ENCODE measurements around the gene NPTX2.
A peak's percentile ranks its signal among the peaks of the same experiment; 100 is the strongest.

NPTX2 gene

DNA sequence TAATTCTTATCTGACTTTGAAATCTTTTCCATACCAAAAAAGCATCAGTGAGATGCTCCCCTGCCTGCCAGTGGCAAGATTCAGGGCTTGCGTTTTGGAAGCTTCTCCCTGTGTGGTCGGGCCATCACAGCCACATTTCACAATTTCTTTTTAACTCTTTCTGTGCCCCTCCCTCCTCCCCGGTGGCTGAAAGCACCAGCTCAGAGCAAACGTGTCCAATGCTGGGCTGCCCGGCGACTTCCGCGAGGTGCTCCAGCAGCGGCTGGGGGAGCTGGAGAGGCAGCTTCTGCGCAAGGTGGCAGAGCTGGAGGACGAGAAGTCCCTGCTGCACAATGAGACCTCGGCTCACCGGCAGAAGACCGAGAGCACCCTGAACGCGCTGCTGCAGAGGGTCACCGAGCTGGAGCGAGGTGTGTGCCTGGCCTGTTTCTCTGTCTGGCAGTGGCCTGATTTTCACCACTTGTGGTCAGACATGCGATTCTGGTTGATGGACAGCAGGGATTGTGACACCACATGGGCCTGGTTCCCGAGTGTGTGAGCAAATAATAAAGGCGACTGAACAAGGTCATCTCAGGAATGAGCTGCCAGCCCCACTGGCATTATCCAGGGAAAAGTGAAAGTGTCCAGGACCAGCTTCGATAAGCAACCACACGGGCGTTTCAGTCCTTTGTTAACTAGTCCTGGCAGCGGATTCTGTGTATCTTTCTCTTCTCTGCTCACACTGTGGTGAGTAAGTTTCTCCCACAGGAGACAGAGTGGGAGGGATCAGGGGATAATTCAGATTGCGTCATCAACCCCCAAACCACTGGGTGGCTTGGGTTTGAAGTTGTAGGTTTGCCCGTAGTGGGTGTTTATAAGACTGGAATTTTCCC, 2.6 kb downstream of the NPTX2 start:
- no peak for DNase-seq

DNA sequence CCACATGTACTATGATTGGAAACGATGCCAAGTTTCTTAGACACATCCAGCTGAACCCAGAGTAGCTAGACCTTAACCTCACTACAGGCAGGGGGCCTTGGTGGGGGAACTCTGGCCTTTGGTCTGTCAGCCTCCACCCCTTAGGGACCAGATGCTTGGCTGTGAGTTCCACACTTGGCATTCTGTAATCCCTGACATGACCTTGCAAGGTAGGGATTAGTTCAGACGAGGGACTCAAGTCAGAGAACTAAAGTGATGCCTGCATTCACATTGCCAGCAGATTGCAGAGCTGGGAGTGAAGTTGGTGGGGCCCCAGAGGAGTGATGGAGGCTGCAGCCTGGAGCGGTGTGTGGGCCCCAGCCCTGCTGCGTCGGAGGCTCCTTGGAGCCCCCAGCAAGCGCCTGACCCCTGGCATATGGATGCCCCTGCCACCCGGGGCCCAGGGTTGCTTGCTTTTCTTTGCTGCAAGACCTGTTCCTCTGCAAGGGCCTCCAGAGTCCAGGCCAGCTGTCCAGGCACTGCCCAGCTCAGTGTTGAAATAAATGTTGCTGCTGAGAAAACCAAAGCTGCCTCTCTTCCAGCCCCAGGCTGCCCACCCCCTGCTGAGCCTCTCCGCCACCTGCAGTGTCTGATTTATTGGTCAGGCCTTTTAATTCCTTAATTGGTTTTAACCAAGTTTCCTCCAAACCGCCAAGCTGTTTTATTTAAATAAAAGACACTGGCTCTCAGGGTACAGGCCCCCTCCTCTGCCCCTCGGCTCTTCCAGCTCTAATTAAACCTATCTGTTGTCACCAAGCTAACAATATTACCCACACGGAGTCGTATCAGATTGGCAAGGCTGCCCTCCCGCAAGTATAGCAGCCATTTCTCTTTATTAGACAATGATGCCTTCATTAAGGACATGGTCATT, 4.7 kb downstream of the NPTX2 start:
- no peak for DNase-seq

DNA sequence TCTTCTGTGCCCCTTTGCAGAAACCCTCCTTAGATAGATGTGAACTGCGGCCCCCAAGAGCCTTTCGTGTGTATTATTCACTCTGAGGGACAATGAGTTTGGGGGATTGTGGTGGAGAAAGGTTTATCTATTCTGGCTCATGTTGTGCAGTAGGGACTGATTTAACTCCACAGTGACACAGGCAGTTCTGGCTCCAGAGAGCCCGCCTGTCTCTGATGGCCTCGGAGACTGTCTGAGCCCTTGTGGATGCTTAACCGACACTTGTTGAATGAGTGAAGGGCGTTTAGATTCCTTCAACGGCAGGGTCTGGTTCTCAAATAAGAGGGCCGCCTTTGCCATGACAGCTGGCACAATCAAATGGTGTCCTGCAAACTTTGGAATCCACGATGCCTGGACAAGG, 5.8 kb downstream of the NPTX2 start:
- no peak for DNase-seq

- no peak for DNase-seq
Measured at GRCh38 chr7:98624846-98625420, 7.8 kb downstream of the NPTX2 start.

DNA sequence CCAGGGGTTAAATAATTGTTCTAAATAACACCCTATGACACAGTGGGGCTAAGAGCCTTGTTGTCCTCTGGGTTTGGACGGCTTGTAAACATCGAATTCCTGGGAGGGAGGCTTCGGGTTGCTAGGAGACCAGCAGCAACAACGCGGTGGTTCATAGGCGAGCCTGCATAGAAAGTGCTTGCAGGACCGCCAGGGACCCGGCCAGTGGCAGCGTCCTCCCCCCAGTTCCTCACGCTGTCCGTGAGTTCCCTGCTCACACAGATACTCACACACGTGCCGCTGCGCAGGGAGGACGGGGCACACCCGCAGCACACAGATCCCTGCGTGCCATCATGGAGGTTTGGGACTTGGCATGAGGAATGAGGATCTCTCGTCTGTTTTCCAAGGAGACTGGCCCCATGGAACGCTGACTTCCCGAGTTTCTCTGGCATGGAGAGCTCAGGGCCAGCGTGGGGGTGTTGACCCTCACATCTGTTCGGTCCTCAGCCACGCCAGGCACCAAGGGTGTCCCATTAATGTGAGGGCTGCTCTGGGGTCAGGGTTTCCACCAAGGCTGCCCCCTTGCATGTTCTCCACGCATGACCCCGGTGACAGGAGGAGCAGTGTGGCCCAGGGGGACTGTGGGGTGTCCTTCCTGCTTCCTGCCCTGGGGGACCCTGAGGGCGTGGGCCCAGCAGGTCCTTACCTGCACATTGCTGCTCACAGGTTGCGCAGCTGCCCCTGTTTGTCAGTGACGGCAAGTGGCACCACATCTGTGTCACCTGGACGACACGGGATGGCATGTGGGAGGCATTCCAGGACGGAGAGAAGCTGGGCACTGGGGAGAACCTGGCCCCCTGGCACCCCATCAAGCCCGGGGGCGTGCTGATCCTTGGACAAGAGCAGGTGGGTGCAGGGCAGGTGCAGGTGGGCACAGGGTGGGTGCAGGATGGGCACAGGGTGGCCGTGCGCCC, 9.7 kb downstream of the NPTX2 start:
- DNase-seq: no peak

DNA sequence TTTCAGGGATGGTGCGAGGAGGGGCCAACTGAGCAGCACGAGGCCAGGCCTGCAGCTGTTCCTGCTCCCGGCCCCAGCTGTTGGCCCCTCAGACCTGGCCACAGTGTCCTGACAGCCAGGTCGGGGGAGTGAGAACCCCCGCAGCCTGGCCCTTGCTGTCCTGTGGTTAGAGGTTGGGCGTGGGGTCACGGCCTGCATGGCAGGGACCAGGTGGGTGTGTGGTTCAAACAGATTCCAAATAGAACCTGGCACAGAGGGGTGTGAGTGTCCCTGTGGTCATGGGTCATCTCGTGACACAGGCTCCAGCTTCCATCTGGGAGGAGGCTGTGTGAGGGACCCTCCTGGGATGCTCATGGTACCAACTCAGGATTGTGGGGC, 10.3 kb downstream of the NPTX2 start:
- no peak for DNase-seq

- no peak for DNase-seq
Measured at GRCh38 chr7:98628418-98628817, 11.3 kb downstream of the NPTX2 start.

GRCh38 chr7:98629001-98629431, 11.9 kb downstream of the NPTX2 start:
- DNase-seq: no peak

DNA sequence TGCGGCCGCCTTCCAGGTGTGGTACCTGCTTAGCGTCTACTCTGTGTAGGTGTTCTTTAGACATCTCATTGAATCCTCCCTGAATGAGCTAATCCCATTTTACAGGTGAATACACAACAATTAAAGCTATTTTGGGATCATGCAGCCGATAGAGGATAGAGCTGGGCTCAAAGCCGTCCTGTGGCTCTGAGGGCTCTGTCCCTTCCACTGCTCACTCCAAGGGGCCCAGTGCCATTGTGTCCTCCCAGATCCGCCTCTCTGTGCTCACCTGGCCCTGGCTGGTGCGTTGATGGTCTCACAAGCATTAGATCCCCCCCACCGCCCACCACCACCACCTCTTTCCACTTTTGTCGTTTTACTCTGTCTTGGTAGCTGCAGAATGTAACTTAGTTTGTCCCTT, 13.1 kb downstream of the NPTX2 start:
- DNase-seq: no peak

GRCh38 chr7:98630770-98631169, 13.7 kb downstream of the NPTX2 start:
- DNase-seq: no peak

GRCh38 chr7:98638853-98639252, 21.8 kb downstream of the NPTX2 start:
- no peak for DNase-seq

DNA sequence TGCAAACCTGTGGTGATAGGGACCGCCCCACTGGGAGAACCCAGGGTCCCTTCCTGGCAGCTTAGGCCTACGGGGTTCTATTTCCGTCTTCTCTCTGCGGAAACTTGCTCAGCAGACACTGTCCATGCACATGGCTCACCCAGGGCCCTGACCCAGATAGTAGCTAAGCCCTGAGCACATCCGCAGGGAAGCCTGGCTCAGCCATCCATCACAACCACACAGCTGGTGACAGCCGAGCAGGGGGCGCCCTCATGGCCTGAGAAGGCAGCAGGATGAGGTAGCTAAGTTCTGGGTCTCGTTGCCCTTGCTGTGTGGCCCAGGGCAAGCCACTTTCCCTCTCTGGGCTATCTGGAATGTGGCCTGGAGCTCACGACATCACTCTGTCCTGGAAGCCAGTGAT, 23.3 kb downstream of the NPTX2 start:
- DNase-seq: no peak

DNA sequence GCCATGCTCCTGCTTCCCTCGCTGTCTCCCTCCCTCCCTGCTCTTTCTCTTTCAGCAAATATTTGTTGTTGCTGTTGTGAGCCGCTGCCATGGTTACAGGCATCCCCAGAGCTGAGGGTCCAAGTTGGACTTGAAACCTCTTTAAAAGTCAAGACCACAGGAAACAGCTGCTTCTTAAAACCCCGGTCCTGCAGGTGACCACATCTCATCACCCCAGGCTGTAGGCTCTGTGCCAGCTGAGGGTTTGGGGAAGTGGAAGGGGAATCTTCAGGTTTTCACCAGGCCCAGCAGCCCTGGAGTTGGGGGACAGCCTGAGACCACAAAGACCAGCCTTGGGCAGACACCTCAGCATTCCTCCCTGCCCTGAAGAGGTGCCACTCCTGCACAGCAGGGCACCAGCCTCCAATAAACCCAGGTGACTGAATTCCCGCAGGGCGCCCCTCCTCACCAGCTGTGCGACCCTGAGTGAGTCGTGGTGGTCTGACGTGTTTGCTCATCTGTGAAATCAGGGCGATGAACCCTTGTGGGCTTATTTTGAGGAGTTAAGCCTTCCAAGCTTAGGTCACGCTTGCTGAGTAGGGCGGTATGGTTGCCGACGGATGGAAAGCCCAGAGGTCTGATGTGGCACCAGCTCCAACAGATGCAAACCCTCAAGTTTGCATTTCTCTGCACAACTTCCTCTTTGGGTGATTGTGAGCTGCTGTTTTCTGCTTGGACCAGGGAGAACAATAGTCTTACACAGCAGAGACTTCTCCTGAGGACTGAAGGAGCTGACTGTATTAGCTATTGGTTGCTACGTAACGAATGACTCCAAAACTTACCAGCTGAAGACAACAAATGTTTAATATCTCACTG, 24.8 kb downstream of the NPTX2 start:
- DNase-seq: peak; percentile 1

DNA sequence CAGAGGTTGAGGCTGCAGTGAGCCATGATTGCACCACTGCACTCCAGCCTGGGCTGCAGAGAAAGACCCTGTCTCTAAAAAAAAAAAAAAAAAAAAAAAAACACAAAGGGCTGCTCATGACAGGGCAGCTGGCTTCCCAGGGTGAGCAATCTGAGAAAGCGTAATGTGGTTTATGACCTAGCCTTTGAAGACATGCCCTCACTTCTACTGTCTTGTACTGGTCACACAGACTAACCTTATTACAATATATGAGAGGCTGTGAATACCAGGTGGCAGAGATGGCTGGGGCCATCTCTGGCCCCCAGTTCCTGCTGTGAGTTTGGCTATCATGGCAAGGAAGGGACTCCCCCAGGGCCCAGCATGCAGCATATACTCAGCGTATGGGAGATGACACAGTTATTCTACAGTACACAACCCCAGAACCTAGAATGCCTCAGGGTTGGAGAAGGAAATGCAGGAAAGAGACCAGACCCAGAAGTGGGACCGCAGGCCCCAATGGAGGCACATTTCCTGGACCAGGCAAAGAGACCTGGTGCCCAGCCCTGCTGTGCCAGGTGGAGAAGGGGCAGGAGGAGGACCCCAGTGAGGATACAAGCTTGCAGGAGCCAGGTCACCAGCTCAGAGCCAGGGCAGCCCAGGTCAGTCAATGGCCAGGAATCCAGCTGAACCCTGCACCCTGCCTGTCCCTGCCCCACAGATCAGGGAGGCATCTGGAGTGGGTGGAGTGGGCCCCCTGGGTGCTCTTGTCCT, 26.3 kb downstream of the NPTX2 start:
- no peak for DNase-seq

GRCh38 chr7:98646465-98646864, 29.4 kb downstream of the NPTX2 start:
- DNase-seq: no peak

DNA sequence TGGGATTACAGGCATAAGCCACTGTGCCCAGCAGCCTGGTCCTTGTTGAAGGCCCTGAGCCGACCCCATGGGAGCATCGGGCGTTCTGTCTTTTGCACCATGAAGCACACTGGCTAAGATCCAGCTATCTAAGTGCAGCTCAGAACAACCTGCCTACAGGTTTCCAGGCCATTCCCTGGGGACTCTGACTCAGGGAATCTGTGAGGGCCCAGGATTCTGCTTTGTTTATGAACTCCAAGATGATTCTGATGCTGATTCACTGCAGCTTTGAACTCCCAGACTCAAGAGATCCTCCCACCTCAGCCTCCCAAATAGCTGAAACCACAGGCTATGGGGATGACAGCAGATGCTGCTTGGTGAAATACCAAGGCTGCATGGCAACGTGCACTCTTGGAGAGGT, 30.2 kb downstream of the NPTX2 start:
- no peak for DNase-seq

DNA sequence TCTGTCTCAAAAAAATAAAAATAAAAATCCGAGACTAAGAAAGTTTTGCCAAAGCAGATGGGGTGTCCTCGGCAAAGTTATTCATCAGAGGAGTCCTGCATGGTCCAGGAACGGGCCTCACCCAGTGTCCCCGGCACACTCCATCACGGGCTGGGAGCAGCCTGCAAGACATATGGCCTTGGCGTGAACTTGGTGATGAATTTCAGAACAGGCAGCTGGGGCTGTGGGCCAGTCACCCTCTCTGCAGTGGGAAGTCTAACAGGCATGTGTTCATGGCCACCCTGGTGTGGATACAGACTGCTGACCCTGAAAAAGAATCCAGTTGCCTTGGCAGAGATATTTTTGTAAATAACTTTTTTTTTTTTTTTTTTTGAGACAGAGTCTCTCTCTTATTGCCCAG, 34.7 kb downstream of the NPTX2 start:
- no peak for DNase-seq

- no peak for DNase-seq
Measured at GRCh38 chr7:98653601-98654310, 36.7 kb downstream of the NPTX2 start.

DNA sequence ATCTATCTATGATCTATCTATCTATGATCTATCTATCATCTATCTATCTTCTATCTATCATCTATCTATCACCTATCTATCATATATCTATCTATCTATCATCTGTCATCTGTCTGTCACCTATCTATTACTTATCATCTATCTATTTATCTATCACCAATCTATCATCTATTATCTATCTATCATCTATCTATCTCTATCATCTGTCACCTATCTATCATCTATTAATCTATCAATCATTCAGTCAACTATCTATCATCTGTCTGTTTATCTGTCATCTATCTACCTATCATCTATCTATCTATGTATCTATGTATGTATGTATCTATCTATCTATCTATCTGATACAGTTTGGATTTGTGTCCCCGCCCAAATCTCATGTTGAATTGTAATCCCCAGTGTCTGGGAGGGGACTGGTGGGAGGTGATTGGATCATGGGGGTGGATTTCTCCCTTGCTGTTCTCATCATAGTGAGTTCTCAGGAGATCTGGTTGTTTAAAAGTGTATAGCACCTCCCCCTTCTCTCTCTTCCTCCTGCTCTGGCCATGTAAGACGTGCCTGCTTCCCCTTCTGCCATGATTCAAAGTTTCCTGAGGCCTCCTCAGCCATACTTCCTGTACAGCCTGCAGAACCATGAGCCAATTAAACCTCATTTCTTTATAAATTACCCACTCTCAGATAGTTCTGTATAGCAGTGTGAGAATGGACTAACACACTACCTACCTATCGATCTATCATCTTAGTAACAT, 37.6 kb downstream of the NPTX2 start:
- DNase-seq: no peak
